Prostate gland (tissue), 2 donors: Measurements from ENCODE around the gene GMDS.

Experiments
- POLR2A ChIP-seq: fragments of 450-650 bp; IDR thresholded peaks from one replicate; pipeline ENCODE4 v1.6.1; 2016; ENCODE audit warnings: antibody characterized with exemption, mild to moderate bottlenecking
- POLR2AphosphoS5 ChIP-seq: sonication (generic); formaldehyde crosslinking; IDR thresholded peaks from one replicate; pipeline ENCODE4 v1.6.1; 2017; ENCODE audit warnings: antibody characterized with exemption
- TF ChIP-seq, protein P1 (sequence below), 4 experiments: fragments of 200-600 bp in 2 of 4; fragments of 450-650 bp in 2 of 4; sonication (generic) in 2 of 4; IDR thresholded peaks; 1 replicate in 3 of 4; 2 replicates in 1 of 4; pipeline ENCODE4 v1.5.1; 2016 to 2019; ENCODE audit warnings: antibody characterized with exemption in 4 of 4, mild to moderate bottlenecking in 2 of 4, moderate library complexity in 2 of 4

DNA sequence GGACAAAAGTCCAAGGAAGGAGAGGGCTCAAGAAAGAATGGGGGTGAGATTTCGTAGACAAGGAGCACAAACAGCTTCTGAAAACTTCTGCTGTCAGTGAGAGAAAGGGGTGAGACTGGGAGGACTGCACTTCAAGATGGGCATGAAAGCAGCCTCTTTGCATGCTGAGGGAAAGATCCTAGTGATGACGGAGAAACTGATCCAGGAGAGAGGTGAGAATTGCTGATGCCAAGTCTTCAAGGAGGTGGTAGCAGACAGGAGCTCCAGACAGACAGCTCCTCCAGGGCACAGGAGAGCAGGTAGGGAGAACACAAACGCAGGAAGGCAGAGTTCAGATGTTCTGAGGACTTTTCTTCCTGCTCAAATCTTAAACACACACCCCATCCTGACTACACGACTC lies 303.9 kb downstream of the GMDS start:
- TF ChIP-seq, protein P1, sequence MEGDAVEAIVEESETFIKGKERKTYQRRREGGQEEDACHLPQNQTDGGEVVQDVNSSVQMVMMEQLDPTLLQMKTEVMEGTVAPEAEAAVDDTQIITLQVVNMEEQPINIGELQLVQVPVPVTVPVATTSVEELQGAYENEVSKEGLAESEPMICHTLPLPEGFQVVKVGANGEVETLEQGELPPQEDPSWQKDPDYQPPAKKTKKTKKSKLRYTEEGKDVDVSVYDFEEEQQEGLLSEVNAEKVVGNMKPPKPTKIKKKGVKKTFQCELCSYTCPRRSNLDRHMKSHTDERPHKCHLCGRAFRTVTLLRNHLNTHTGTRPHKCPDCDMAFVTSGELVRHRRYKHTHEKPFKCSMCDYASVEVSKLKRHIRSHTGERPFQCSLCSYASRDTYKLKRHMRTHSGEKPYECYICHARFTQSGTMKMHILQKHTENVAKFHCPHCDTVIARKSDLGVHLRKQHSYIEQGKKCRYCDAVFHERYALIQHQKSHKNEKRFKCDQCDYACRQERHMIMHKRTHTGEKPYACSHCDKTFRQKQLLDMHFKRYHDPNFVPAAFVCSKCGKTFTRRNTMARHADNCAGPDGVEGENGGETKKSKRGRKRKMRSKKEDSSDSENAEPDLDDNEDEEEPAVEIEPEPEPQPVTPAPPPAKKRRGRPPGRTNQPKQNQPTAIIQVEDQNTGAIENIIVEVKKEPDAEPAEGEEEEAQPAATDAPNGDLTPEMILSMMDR (IDR thresholded peaks at IDR 0.05), result no peak
- no peak for TF ChIP-seq POLR2AphosphoS5
- TF ChIP-seq POLR2A, result no peak
